ENCODE measurements around the gene AP5B1.

The AP5B1 gene

DNA sequence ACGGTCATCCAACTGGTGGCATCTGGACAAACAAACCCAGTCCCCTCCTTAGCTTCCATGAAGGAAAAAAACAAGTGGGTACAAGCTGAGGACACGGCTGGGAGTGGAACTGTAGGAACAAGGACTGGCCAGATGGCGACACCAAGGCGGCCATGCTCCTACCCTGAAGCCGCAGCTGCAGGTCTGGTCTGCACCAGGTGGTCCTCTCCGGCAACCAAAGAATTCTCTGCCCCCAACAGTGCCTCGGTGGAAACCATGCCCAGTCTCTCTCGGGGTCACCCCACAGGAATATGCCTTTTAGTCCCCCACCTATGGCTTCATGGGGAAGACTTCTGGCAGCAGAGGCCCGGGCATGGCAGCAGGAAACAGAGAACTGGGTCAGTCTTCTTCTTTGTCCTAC is 28.7 kb upstream of the AP5B1 start:
- DNase-seq (ENCODE audit: low read depth) = no peak
- H3K4me3 ChIP-seq (ENCODE audit: low read depth, low read length) = no peak overlapping the region
- TF ChIP-seq, protein P1, sequence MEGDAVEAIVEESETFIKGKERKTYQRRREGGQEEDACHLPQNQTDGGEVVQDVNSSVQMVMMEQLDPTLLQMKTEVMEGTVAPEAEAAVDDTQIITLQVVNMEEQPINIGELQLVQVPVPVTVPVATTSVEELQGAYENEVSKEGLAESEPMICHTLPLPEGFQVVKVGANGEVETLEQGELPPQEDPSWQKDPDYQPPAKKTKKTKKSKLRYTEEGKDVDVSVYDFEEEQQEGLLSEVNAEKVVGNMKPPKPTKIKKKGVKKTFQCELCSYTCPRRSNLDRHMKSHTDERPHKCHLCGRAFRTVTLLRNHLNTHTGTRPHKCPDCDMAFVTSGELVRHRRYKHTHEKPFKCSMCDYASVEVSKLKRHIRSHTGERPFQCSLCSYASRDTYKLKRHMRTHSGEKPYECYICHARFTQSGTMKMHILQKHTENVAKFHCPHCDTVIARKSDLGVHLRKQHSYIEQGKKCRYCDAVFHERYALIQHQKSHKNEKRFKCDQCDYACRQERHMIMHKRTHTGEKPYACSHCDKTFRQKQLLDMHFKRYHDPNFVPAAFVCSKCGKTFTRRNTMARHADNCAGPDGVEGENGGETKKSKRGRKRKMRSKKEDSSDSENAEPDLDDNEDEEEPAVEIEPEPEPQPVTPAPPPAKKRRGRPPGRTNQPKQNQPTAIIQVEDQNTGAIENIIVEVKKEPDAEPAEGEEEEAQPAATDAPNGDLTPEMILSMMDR (IDR thresholded peaks at IDR 0.05; ENCODE audit: low read depth, low read length, missing control alignments) = no peak

DNA sequence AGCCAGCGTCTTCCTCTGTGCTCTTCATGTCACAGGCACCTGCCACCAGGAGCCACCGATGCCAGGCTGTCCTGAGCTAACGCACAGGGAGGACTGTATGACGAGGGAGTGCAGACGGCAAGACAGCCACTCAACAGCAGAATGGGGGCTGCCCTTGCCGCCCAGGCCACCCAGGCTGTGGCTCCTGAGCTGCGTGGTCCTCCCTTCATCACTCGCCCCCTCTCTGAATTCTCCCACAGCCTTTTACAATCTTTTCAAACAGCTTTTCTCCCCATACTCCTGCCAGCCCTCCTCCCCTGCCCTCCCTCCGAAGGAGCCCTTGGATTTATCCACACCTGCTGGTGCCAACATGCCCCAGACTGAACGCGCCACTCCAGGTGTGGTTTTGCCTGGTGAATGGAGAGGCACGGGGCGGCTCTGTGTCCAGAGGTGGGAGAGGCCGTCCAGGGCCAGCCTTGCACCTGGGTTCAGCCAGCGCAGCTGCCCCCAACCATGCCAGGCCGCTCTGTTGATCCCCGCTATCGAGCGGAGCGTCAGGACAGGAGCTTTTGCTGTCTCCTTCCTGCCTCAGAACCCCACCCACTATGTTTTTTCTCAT is 28.1 kb upstream of the AP5B1 start:
- DNase-seq (ENCODE audit: low read depth) = no peak
- no peak overlapping the region for H3K4me3 ChIP-seq (ENCODE audit: low read depth, low read length)
- TF ChIP-seq, protein P1 (IDR thresholded peaks at IDR 0.05; ENCODE audit: low read depth, low read length, missing control alignments) = no peak

DNA sequence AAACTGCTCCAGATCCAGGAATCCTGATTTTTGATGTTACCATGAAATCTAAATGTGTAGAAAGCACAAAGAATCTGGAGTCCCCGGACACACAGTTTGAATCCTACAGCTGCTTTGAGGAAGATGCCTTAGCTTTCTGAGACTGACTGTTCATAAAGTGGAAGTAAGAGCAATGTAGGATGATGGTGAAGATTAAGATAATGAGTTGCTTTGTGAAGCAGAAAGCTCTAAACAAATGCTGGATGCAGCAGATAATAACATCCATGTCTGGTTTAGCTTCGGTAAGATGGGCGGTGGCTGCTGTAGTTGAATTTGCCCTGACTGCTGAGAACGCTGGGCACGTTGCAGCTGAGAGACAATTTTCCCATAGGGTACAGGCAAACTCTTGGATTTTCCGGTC is 26.2 kb upstream of the AP5B1 start:
- no peak overlapping the region for H3K4me3 ChIP-seq (ENCODE audit: low read depth, low read length)
- no peak for DNase-seq (ENCODE audit: low read depth)
- TF ChIP-seq, protein P1 (IDR thresholded peaks at IDR 0.05; ENCODE audit: low read depth, low read length, missing control alignments) = no peak

DNA sequence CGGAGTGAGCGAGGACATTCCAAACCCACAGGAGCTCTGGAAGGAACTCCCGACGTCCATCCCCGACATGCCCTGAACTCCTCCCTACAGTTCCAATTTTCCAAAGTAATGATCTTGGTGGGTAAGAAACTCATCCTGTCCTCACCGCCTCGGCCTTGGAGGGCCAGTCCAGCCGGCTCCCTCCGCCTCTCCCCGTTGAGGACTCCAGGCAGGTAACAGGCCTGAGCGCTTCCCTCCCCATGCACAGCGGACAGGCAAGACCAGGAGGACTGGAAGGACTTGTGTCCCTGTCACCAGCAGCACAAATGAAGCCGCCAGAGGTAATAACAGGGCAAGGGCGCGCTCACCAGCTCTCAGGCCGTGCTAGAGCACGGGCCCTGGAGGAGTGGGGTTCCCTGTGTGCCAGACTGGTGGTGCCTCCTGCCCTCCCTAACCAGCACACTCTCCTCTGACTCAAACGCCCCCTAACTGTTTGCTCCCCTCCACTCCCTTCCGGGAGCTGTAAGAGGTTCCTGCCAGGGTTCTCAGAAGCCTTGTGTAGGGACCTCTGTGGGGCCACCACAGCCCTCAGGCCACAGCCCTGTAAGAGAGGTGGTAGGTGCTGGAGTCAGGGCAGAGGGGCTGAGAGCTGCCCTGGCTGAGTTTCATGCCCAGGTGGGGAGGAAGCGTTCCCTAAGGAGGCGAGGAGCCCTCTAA is 23.2 kb upstream of the AP5B1 start:
- H3K4me3 ChIP-seq (ENCODE audit: low read depth, low read length) = no peak overlapping the region
- TF ChIP-seq, protein P1 (IDR thresholded peaks at IDR 0.05; ENCODE audit: low read depth, low read length, missing control alignments) = no peak
- DNase-seq (ENCODE audit: low read depth) = no peak

DNA sequence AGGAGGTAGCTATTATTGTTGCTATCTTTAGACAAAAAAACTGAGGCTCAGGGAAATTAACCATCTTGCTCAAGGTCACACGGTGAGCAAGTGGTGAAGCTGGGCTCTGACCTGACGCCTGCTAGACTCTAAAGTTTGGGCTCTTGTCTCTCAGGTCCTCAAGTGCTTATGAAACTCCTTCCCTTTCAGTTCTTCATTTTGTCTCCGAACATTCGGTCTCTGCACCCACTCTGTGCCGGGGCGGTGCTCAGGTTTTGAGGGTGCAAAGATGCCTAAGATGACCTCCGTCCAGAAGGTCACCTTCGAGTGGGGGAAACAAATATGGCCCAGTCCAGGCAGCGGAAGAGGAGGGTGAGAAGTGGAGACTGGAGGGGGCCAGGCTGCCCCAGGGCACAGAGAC is 22.1 kb upstream of the AP5B1 start:
- TF ChIP-seq, protein P1 (IDR thresholded peaks at IDR 0.05; ENCODE audit: low read depth, low read length, missing control alignments) = no peak
- H3K4me3 ChIP-seq (ENCODE audit: low read depth, low read length) = no peak overlapping the region
- DNase-seq (ENCODE audit: low read depth) = peak; percentile 82

DNA sequence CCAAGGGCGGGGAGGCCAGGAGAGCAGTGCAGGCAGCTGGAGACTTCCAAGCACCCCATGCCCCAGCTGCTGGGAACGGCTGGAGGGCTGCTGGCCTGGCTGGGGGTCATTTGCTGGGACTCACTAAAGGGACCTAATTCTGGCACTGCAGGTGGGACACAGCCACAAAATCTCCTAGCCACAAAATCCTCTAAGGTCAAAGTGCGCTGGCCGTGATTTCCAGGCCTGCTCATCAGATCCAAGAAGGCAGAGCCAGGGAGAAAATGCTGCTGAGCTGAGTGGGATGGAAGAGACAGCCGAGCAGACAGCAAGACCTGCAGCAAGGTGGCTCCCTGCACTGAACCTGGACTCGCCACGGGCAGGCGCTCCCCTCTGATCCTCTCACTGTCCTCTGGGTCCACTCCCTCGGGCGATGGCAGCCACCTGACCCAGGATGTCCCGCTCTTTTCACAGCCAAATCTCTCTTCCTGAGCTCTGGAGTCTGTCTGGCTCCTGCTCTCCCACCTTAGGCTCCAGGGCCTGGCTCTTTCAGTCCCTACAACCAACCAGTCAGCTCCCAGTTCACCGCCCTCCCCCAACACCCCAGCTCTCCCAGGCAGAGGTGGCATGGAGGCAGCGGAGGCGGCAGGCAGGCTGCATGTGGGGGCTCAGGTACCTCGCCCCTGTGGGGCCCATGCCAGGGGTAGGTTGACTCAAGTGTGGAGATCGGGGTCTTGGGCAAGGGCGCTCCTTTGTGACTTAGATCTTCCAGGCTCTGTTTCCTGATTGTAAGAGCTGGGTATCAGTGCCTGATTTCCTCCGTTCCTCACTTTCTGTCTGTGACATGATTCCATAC is 20.6 kb upstream of the AP5B1 start:
- DNase-seq (ENCODE audit: low read depth) = no peak
- TF ChIP-seq, protein P1 (IDR thresholded peaks at IDR 0.05; ENCODE audit: low read depth, low read length, missing control alignments) = no peak

More for the DNA sequence above, 20.6 kb upstream of the AP5B1 start:
- no peak overlapping the region for H3K4me3 ChIP-seq (ENCODE audit: low read depth, low read length)
